Osteocyte (in vitro differentiated cells): ENCODE data around the gene ACY1. TPM values are rescaled to one million over a fixed set of nuclear protein-coding genes. Genes with fewer than 3 reads are reported as not detected.

Source experiments
- DNase-seq: peaks from one replicate; pipeline ENCODE4 v3.0.0; 2021; ENCODE audit warnings: mixed read lengths; ENCODE audit not compliant: unreplicated experiment; ENCODE audit errors: extremely low spot score
- H3K27ac Mint-ChIP-seq: one replicate; pipeline ENCODE4 v1.8.0; 2021; ENCODE audit warnings: mild to moderate bottlenecking, mixed read lengths; ENCODE audit not compliant: unreplicated experiment
- H3K27me3 Mint-ChIP-seq: one replicate; pipeline ENCODE4 v1.8.0; 2021; ENCODE audit warnings: mixed read lengths; ENCODE audit not compliant: unreplicated experiment
- H3K36me3 Mint-ChIP-seq: one replicate; pipeline ENCODE4 v1.8.0; 2021; ENCODE audit warnings: mixed read lengths; ENCODE audit not compliant: unreplicated experiment
- H3K4me1 Mint-ChIP-seq: one replicate; pipeline ENCODE4 v1.8.0; 2021; ENCODE audit warnings: mixed read lengths; ENCODE audit not compliant: unreplicated experiment
- H3K4me3 Mint-ChIP-seq: one replicate; pipeline ENCODE4 v1.8.0; 2021; ENCODE audit warnings: mild to moderate bottlenecking, moderate library complexity, mixed read lengths; ENCODE audit not compliant: unreplicated experiment
- H3K9me3 Mint-ChIP-seq: one replicate; pipeline ENCODE4 v1.8.0; 2021; ENCODE audit warnings: mixed read lengths; ENCODE audit not compliant: unreplicated experiment
- CTCF ChIP-seq: fragments of 200-600 bp; sonication (generic); IDR thresholded peaks from 2 replicates; pipeline ENCODE4 v1.5.0; 2021; ENCODE audit warnings: antibody characterized with exemption, mild to moderate bottlenecking, moderate library complexity
- total RNA-seq: library from RNA; stranded (reverse); gene quantifications from 2 replicates; pipeline ENCODE4 v1.2.1, GENCODE V29; 2021

ACY1 gene
- total RNA-seq, 1 donor from 2014 or later: 40.1 TPM

GRCh38 chr3:52025453-52025852 is 42.1 kb downstream of the ACY1 start:
- peaks cover 48% of the 10 kb centered on the region for H3K4me1 Mint-ChIP-seq
- TF ChIP-seq CTCF: no peak
- no peak overlapping the region for H3K27ac Mint-ChIP-seq
- no peaks in the 10 kb centered on the region for H3K27me3 Mint-ChIP-seq
- no peaks in the 10 kb centered on the region for H3K9me3 Mint-ChIP-seq
- no peak overlapping the region for H3K4me3 Mint-ChIP-seq
- DNase-seq: no peak
- H3K36me3 Mint-ChIP-seq: no peaks in the 10 kb centered on the region

- no peak for TF ChIP-seq CTCF
- Mint-ChIP-seq H3K4me3 (no peak overlapping the region), H3K27me3 (no peaks in the 10 kb centered on the region), H3K36me3 (no peaks in the 10 kb centered on the region), H3K9me3 (no peaks in the 10 kb centered on the region), H3K27ac (no peak overlapping the region), H3K4me1 (peaks cover 48% of the 10 kb centered on the region)
- no peak for DNase-seq
Observed at GRCh38 chr3:52026041-52026440, 42.7 kb downstream of the ACY1 start.

GRCh38 chr3:52028572-52028971 is 45.2 kb downstream of the ACY1 start:
- Mint-ChIP-seq H3K4me3 (no peak overlapping the region), H3K4me1 (peaks cover 26% of the 10 kb centered on the region), H3K27ac (no peak overlapping the region), H3K9me3 (no peaks in the 10 kb centered on the region), H3K27me3 (no peaks in the 10 kb centered on the region), H3K36me3 (no peaks in the 10 kb centered on the region)
- DNase-seq: no peak
- no peak for TF ChIP-seq CTCF

GRCh38 chr3:52029053-52029452 is 45.7 kb downstream of the ACY1 start:
- Mint-ChIP-seq H3K9me3 (no peaks in the 10 kb centered on the region), H3K27ac (no peak overlapping the region), H3K36me3 (no peaks in the 10 kb centered on the region), H3K4me3 (no peak overlapping the region), H3K27me3 (no peaks in the 10 kb centered on the region), H3K4me1 (peaks cover 22% of the 10 kb centered on the region)
- DNase-seq: no peak
- TF ChIP-seq CTCF: no peak

- H3K4me3 Mint-ChIP-seq: no peak overlapping the region
- no peak for DNase-seq
- H3K4me1 Mint-ChIP-seq: peaks cover 17% of the 10 kb centered on the region
- no peak overlapping the region for H3K27ac Mint-ChIP-seq
- TF ChIP-seq CTCF: no peak
- H3K36me3 Mint-ChIP-seq: no peaks in the 10 kb centered on the region
- H3K9me3 Mint-ChIP-seq: no peaks in the 10 kb centered on the region
- no peaks in the 10 kb centered on the region for H3K27me3 Mint-ChIP-seq
Observed at GRCh38 chr3:52029535-52029934, 46.2 kb downstream of the ACY1 start.
